ENCODE results near the gene ENG. TPM values are rescaled to one million over a fixed set of nuclear protein-coding genes. Genes with fewer than 3 reads are reported as not detected.

The ENG gene
- total and polyA plus RNA-seq, 2 donors from 2014 or later, result 135 to 158 TPM

DNA sequence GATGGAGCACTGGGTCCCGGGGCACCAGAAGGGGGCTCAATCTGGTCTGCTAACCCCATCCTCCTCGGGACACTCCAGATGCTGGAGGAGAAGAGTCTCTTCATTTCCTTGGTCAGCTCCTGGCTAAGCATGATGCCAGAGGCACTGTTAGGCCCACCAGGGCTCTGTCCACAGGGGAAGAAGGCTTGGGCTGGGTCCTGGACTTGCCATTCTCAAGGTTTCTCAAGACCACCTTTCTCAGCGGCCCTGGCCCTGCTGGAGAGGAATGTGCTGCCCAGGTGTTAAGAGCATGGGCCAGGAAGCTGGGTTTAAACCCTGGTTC lies 83.9 kb downstream of the ENG start:
- H3K9me3 ChIP-seq (ENCODE audit: control insufficient read depth in 2 of 3, insufficient read depth in 1 of 3, low read length in 3 of 3), result no peaks in the 10 kb centered on the region
- FAIRE-seq, result no peak
- peak overlapping the region in 2 of 3 donors; percentile 29 to 38 for H3K9ac ChIP-seq (ENCODE audit: low read length in 3 of 3)
- intact Hi-C loops (cut with DNase I), result no loop called here
- no peak for TF ChIP-seq CTCF (IDR thresholded peaks at IDR 0.05; ENCODE audit: borderline replicate concordance, extremely low read depth, insufficient read depth)
- H3K4me1 ChIP-seq (ENCODE audit: control insufficient read depth in 2 of 3, insufficient read depth in 2 of 3, low read depth in 1 of 3, low read length in 3 of 3), result peaks cover 0 to 19% (median 0%) of the 10 kb centered on the region in 3 donors
- peak overlapping the region; percentile 31 to 71 (median 59) for H3K4me3 ChIP-seq (ENCODE audit: low read length in 3 of 3)
- peak overlapping the region; percentile 36 to 47 for H3K27ac ChIP-seq (ENCODE audit: low read depth in 2 of 2, low read length in 2 of 2)
- H3K27me3 ChIP-seq (ENCODE audit: control insufficient read depth, insufficient read depth, low read length), result no peaks in the 10 kb centered on the region
- H3K36me3 ChIP-seq (ENCODE audit: control insufficient read depth in 2 of 3, insufficient read depth in 3 of 3, low read length in 3 of 3), result no peaks in the 10 kb centered on the region
- DNase-seq, result no peak

DNA sequence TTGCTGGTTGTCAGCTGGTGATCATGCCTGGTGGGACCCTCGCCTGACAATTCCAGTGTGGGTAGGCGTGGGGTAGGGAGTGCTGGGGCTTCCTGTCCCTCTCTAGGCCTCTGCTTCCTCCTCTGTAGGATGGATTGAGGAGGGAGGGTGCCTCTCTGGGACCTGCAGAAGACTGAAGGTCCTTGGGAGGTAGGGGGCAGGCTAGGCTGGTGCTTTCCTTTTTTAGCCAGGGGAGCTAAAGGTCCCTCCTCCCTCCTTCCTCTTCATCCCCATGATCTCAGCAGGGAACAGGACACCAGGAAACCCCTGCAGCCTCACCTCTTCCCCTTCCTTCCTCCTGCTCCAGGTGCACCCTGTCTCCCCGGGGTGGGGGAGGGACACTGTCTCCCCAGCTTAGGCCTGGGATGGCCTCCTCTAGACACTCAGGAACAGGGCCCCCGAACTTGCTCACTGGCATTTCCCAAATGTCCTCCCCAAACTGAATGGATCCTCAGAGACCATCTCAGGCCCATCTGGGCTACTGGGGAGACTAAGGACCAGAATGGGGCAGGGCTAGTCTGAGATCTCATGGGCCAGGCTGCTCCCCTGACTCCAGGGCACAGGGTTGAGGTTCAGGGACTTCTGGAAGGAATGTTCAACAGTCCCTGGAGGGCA lies 84.4 kb downstream of the ENG start:
- Histone ChIP-seq H3K9me3 (ENCODE audit: control insufficient read depth in 2 of 3, insufficient read depth in 1 of 3, low read length in 3 of 3) (no peaks in the 10 kb centered on the region), H3K4me3 (ENCODE audit: low read length in 3 of 3) (peak overlapping the region in 2 of 3 donors; percentile 59 to 71), H3K27me3 (ENCODE audit: control insufficient read depth, insufficient read depth, low read length) (no peaks in the 10 kb centered on the region), H3K36me3 (ENCODE audit: control insufficient read depth in 2 of 3, insufficient read depth in 3 of 3, low read length in 3 of 3) (no peaks in the 10 kb centered on the region), H3K27ac (ENCODE audit: low read depth in 2 of 2, low read length in 2 of 2) (peak overlapping the region; percentile 36 to 47), H3K4me1 (ENCODE audit: control insufficient read depth in 2 of 3, insufficient read depth in 2 of 3, low read depth in 1 of 3, low read length in 3 of 3) (peaks cover 0 to 19% (median 0%) of the 10 kb centered on the region in 3 donors), H3K9ac (ENCODE audit: low read length in 3 of 3) (peak overlapping the region in 2 of 3 donors; percentile 29 to 38)
- TF ChIP-seq CTCF (IDR thresholded peaks at IDR 0.05; ENCODE audit: borderline replicate concordance, extremely low read depth, insufficient read depth), result no peak
- FAIRE-seq (no peak), DNase-seq (no peak)
- intact Hi-C loops (cut with DNase I), result no loop called here

DNA sequence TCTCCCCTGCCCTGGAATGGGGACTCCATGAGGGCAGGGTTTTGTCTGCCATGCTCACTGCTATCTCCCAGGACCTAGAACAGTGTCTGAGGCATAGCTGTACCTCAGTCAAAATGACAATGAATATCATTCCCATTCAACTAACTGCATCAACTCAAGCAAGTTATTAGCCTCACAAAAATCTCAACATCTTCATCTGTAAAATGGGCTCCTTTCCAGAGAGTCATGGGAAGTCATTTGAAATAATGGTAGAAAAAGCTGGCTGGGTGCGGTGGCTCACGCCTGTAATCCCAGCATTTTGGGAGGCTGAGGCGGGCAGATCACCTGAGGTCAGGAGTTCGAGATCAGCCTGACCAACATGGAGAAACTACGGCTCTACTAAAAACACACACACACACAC lies 85.4 kb downstream of the ENG start:
- Histone ChIP-seq H3K4me1 (ENCODE audit: control insufficient read depth in 2 of 3, insufficient read depth in 2 of 3, low read depth in 1 of 3, low read length in 3 of 3) (peaks cover 0 to 23% (median 0%) of the 10 kb centered on the region in 3 donors), H3K9me3 (ENCODE audit: control insufficient read depth in 2 of 3, insufficient read depth in 1 of 3, low read length in 3 of 3) (no peaks in the 10 kb centered on the region), H3K4me3 (ENCODE audit: low read length in 3 of 3) (peak overlapping the region in 2 of 3 donors; percentile 2 to 29), H3K9ac (ENCODE audit: low read length in 3 of 3) (no peak overlapping the region), H3K36me3 (ENCODE audit: control insufficient read depth in 2 of 3, insufficient read depth in 3 of 3, low read length in 3 of 3) (no peaks in the 10 kb centered on the region), H3K27ac (ENCODE audit: low read depth in 2 of 2, low read length in 2 of 2) (no peak overlapping the region), H3K27me3 (ENCODE audit: control insufficient read depth, insufficient read depth, low read length) (no peaks in the 10 kb centered on the region)
- no peak for DNase-seq
- intact Hi-C loops (cut with DNase I), result no loop called here
- FAIRE-seq, result no peak
- no peak for TF ChIP-seq CTCF (IDR thresholded peaks at IDR 0.05; ENCODE audit: borderline replicate concordance, extremely low read depth, insufficient read depth)
